C4-2B (cell line): ENCODE measurements around the gene SCGN.

Experiments
- H3K27ac ChIP-seq: fragments of 450-650 bp; 2 replicates; pipeline ENCODE4 v1.5.1; 2017
- ZFX ChIP-seq: fragments of 450-650 bp; IDR thresholded peaks from 2 replicates; pipeline ENCODE4 v1.6.1; 2017
- TF ChIP-seq, protein P1 (sequence below): fragments of 450-650 bp; conservative IDR thresholded peaks from 2 replicates; pipeline ENCODE4 v1.5.1; 2017; ENCODE audit warnings: mild to moderate bottlenecking

Gene SCGN, protein sequence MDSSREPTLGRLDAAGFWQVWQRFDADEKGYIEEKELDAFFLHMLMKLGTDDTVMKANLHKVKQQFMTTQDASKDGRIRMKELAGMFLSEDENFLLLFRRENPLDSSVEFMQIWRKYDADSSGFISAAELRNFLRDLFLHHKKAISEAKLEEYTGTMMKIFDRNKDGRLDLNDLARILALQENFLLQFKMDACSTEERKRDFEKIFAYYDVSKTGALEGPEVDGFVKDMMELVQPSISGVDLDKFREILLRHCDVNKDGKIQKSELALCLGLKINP

DNA sequence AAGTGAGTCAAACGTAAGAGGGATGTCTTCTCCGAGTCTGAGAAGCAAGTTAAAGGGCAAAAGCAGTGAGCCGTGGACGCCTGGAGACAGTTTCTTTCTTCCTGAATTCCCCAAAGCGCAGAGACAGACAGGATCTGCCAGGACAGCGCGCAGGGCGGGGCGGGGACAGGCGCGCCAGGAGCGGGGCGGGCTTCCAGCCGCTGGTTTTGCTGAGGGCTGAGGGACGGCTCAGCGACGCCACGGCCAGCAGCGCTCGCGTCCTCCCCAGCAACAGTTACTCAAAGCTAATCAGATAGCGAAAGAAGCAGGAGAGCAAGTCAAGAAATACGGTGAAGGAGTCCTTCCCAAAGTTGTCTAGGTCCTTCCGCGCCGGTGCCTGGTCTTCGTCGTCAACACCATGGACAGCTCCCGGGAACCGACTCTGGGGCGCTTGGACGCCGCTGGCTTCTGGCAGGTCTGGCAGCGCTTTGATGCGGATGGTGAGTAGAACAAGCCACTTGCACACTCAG is at the start of gene SCGN:
Gene SCGN (plus strand): TSS at position 209 of the 509 bp plus-strand sequence. CDS start 189 bp downstream, at position 398.
- TF ChIP-seq, protein P1, sequence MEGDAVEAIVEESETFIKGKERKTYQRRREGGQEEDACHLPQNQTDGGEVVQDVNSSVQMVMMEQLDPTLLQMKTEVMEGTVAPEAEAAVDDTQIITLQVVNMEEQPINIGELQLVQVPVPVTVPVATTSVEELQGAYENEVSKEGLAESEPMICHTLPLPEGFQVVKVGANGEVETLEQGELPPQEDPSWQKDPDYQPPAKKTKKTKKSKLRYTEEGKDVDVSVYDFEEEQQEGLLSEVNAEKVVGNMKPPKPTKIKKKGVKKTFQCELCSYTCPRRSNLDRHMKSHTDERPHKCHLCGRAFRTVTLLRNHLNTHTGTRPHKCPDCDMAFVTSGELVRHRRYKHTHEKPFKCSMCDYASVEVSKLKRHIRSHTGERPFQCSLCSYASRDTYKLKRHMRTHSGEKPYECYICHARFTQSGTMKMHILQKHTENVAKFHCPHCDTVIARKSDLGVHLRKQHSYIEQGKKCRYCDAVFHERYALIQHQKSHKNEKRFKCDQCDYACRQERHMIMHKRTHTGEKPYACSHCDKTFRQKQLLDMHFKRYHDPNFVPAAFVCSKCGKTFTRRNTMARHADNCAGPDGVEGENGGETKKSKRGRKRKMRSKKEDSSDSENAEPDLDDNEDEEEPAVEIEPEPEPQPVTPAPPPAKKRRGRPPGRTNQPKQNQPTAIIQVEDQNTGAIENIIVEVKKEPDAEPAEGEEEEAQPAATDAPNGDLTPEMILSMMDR = no peak
- no peak for TF ChIP-seq ZFX
- no peak within 1 kb of the TSS for H3K27ac ChIP-seq

DNA sequence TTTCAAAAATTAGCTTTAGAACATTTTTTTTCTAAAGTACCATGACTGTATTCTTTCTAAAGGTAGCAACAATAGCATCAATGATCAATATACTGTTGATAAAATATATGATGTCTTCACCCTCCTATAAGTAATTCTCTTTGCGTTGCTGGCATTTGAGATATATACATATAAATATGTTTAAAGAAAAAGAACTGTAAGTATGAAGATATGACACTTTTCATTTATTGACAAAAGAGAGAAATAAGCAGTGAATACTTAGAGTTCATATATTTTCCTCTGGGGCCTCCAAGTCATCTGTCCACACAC is 49.4 kb upstream of the SCGN start:
- H3K27ac ChIP-seq = no peak overlapping the region
- TF ChIP-seq, protein P1 = peak; percentile 49
- no peak for TF ChIP-seq ZFX

DNA sequence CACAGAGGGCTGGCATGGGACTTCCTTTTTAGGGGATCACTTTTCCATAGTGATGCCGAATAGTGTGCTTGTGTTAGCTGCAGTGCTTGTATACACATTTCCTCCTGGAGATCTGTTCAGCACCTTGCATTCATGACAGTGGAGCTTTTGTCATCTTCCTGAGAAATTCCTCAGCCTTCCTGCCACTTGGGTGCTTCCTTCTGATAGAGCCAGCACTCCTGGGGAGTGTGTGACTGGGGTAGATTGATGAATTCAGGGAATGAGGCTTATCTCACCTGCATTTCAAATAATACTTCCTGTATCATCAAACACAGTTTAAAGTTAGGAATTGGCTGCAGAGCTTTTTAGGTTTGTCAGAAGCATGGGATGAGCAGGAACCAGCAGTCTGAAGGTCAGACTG is 48.8 kb upstream of the SCGN start:
- TF ChIP-seq, protein P1 = no peak
- no peak for TF ChIP-seq ZFX
- H3K27ac ChIP-seq = no peak overlapping the region

DNA sequence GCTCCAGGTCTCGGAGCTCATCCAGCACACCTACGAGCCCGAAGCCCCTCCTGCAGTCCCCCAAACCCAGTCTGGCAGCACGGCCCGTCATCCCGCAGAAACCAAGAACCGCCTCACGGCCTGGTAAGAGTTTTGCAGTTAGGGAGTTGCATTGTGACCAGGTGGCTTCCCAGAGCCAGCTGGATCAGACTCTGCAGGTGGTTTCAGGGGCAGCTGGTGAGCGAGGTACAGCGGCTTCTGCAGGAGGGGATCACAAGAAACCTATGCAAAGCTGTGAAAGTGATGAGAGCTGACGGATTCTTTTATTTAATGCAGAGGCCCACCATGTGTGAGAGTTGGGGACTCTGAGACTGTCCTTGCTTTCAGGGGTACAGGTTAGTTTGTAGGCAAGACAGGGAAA is 45.9 kb upstream of the SCGN start:
- H3K27ac ChIP-seq = no peak overlapping the region
- TF ChIP-seq ZFX = no peak
- TF ChIP-seq, protein P1 = no peak

DNA sequence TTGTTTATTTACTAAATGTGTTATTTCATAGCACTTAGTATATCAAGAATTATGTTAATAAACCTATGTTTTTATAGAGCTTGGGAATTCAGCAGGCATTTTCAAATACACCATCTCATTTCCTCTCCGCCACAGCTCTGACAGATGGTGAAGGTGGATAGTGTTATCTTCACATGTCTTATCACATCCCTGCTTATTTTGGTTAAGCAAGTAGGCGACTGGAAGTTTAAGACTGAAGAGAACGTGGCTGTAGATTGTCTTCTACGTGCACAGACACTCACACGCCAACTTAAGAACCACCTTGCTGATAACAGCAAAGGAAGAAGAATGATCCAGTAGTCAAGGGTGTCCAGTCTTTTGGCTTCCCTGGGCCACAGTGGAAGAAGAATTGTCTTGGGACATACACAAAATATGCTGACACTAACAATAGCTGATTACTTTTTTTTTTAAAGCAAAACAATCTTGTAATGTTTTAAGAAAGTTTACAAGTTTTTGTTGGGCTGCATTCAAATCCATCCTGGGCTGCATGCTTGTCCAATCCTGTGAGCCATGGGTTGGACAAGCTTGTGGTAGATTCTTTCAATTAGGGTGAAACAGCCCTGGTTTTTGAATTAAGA is 43.3 kb upstream of the SCGN start:
- TF ChIP-seq, protein P1 = no peak
- TF ChIP-seq ZFX = no peak
- H3K27ac ChIP-seq = no peak overlapping the region

DNA sequence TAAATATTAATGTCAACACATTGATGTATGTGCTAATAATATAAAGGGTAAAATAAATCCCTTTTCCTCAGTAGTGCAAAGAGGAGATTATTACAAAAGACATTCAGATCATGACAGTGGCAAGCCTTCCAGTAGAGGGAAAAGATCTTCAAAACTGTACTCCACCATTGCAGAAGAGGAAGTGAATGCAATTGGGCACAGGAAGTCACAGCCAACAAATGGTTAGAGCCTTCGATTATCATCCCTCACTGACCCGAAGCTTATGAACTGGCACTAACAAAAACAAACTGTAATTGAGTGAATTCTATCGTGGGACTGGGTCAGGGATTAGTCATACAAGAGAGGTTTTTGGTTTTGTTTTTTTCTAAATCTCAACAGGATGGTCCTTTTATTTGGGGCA is 39.3 kb upstream of the SCGN start:
- no peak overlapping the region for H3K27ac ChIP-seq
- no peak for TF ChIP-seq ZFX
- TF ChIP-seq, protein P1 = no peak

DNA sequence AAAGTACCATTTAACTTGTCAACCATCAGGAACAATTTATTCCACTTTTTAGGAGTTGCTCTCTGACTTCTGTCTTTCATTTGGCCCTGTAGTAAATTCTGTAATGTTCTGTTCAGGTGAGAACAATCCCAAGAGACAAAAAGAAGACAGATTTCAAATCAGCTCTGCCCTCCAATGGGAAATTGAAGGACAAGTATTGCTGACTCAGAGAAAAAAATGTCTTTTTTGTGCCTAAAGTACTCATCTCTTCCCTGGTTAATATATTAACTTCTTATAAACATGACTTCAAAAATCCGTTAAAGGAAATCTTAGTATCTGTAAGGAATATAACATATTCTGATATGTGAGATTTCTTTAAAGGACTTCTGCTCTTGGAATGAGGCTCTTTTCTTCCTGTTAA is 38.6 kb upstream of the SCGN start:
- H3K27ac ChIP-seq = no peak overlapping the region
- TF ChIP-seq, protein P1 = no peak
- TF ChIP-seq ZFX = no peak
